ENCODE data around the gene MUC2. TPM values are rescaled to one million over a fixed set of nuclear protein-coding genes. Genes with fewer than 3 reads are reported as not detected.
A peak's percentile ranks its signal among the peaks of the same experiment; 100 is the strongest.

MUC2 gene
- total RNA-seq, 1 donor from 2014 or later: not detected

DNA sequence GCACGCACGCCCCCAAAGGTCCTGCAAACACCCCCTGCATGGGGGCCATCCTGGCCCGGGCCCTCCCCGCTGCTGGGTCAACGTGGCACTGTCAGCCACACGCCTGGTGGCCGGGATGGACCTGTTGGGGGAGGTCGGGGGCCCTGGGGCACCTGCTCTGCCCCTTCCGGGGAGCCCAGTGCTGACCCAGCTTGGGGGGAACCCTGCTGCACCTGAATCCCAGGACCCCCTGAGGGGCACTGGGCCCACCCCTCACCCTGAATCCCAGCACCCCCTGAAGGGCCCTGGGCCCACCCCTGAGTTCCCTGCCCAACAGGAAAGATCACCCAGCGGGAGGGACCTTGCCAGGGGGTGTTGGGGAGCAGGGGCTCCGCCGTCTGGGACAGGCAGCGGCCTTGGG lies 37.7 kb upstream of the MUC2 start:
- no peak for DNase-seq

DNA sequence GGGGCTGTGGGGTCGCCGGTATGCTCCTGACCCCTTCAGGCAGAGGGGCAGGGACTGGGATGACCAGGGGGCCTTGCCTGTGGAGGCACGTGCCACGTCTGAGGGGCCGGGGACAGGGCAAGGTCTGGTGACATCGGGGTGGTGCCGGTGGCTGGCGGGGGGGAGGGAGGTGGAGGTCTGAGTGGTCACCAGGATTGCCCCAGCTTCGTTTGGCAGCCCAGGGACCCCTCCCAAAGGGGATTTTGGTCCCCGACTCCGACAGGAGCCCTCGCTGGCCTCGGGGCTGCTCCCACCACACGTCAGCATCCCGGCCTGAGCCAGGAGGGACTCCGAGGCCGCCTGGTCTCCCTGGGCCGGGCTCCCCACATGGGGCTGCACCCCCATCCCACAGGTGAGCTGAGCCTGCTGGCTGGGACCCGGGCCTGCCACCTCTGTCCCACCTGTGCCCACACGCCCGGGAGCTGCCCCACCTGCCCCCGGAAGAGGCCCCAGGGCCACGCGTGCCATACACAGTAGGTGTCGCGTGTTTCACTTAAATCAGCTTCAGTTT lies 37.1 kb upstream of the MUC2 start:
- no peak for DNase-seq

DNA sequence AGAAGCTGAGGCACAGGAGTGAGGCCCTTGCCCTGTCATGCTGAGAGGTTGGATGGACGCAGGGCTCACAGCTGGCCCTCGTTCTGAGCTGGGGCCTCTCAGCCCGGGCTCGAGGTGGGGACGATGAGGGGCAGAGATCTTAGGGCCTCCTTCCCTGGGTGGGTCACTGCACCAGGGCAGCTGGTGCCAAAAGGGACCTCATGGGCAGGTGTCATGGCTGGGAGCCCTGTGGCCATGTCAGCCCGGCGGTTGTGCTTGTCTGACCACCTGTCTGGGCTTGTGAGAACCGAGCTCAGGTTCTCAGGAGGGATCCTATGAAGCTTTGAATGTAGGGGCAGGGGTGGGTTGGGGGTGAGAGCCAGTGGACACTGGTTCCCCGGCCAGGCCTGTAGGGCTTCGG lies 36.3 kb upstream of the MUC2 start:
- no peak for DNase-seq

DNA sequence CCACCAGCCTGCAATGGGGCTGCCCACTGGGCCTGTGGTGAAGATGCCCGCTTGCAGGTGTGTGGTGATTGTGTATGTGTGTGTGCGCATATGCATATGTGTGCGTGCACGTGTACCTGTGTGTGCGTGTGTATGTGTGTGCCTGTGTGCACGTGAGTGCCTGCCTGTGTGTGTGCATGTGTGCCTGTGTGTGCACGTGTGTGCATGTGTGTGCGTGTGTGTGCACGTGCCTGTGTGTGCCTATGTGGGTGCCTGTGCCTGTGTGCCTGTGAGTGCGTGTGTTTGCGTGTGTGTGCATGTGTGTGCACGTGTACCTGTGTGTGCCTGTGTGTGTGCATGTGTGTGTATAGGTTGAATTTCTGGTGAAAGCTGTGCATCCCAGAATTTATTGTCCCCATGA lies 35.8 kb upstream of the MUC2 start:
- no peak for DNase-seq

DNA sequence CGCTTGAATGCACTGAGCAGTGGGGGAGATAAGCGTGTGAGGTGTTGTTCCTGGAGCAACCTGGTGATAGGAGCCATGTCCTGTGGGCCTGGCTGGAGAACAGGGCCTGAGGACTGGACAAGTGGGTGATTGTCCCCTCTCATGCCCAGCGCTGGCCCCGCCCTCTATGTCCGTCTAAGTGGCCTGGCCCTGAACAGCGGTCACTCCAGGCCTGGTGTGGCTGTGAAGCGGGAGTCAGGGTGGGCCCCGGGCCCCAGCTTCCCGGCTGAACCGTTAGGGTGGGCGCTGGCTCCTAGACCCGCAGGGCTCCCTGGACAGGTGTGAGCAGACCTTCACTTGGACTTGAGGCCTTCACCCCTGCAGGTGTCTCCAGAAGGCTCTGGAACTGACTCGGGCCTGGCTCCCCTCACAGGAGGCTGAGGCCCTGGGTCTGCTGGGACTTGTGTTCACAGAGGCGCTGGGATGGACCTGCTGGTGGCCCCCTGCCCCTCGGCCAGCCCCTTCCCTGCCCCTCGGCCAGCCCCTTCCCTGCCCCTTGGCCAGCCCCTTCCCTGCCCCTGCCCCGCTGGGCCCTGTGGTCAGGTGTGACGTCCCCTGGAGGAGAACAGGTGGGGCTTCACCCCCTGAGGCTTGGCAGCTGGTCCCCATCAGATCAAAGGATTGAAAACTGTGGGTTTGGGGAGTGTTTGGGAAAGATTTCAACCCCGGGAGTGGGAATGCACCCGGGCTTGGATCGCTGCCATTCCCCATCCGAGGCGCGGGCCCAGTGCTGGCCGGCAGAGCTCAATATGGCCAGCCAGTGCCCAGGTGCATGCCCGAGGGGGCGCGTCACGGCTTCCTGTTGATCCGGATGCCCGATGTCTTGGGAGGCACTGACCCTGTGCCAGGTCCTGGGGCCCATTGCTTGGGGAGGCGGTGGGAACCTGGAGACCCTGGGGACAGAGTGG lies 34.9 kb upstream of the MUC2 start:
- no peak for DNase-seq

DNA sequence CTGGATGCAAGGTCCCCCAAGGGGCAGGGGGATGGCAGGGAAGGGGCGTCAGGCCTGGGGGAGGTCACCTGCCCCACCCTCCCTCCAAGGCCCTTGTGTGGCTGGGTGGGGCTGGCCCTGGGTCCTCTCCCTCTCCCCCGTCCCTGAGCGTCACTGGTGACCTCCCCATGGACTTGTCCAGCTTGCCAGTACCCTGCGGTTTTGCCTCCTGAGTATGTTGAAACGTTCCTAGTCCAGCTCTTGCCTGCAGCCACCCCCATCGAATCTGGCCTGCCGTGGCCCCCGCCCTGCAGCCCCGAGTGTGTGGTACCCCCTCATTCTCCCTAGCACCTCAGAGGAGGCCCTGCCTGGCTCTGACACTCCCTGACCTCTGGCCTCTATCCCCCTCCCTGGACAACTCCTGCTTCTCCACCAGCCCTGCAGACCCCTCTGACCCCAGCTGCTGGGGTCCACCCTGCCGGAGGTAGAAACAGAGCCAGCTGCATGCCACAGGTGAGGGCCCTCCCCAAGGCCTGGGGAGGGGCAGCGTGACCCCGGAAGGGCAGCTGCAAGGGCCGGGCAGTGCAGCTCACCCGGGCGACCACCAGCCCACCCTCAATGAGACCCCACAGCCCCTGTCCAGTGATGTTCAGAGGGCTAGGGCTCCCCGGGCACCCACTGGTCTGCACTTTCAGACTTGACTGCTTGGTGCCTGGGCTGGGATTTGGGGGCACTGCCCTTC lies 34.1 kb upstream of the MUC2 start:
- DNase-seq: no peak

GRCh38 chr11:1041149-1041467 lies 33.6 kb upstream of the MUC2 start:
- DNase-seq: no peak

GRCh38 chr11:1041471-1041870 lies 33.2 kb upstream of the MUC2 start:
- DNase-seq: no peak

DNA sequence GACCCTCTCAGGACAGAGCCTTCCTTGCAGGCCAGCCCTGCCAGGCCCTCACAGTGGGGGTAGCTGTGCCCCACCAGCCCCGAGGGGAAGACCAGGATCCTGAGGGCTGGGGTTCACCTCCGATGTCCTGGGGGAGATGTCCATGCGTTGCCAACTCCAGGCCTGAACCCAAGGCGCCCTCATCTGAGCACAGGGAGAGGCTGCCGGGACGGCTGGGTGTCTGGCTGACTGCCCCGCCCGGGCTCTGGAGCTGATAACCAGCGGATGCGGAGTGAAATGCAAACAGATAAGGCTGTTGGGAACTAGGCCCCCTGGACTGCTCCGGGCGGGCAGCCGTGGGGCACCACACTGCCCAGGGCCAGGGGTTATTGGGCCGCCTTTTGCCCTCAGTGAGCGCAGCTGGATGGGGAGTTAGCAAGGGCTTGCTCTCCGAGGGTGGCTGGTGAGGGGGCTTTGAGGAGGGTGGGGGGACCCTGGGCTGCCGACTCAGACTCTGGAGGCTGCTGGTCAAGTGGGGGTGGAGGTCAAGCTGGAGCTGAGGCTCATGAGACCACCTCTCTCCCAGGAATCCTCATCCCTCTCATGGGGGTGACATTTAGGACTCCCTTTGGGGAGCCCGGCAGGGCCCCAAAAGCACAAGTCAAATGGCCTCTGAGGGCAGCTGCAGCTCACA lies 32.6 kb upstream of the MUC2 start:
- no peak for DNase-seq

GRCh38 chr11:1042626-1043562 lies 31.8 kb upstream of the MUC2 start:
- no peak for DNase-seq

DNA sequence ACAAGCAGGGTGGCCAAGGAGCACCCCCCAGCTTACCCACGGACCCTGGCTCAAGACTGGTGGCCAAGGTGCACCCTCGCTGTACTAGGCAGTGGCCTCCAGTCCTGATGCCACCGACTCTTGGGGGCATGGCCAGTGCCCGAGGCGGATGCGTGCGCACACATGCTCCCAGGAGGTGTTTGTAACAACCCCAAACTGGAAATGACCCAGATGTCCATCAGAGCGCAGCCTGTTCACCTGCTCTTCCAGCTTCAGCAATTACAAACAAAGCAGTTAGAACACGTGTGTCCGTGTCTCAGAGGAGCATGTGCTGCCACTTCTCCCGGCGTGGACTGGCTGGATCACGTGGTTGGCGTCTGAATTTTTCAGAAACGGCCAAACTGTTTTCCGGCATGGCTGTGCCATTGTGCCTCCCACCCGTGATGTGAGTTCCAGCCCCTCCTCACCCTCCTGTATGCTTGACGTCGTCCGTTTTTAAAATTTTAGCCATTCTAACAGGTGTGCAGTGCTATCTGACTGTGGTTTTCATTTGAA lies 31.0 kb upstream of the MUC2 start:
- DNase-seq: no peak

GRCh38 chr11:1044160-1044559 lies 30.5 kb upstream of the MUC2 start:
- DNase-seq: no peak

- no peak for DNase-seq
These were observed 27.0 kb upstream of the MUC2 start for GRCh38 chr11:1047595-1048156.

DNA sequence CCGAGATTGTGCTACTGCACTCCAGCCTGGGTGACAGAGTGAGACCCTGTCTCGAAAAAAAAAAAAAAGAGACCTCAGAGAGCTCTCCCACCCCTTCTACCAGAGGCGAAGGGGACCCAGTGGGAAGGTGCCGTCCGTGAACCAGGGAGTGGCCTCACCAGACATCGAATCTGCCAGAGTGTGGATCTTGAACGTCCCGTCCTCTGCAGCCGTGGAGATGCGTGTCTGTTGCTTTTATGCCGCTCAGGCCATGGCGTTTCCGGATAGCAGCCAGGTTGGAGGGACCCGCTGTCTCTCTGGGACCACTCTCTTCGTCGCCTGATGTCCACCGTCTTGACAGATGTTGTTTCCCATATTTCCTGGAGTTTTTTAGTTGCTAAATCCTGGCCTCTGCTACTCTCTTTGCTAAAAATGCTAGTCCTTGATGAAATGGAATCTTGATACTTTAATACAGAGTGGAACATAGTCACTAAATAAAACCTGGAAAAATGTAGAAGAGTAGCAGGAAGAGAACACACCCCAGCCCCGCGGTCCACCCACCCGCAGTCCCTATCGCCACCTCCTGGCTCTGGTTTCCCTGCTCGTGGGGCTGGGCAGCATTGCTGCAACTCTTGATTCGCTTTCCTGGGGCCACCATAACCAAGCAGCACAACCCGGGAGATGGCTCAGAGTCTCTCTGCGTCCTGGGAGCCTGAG lies 26.2 kb upstream of the MUC2 start:
- DNase-seq: no peak

GRCh38 chr11:1049071-1049405 lies 25.6 kb upstream of the MUC2 start:
- DNase-seq: no peak

DNA sequence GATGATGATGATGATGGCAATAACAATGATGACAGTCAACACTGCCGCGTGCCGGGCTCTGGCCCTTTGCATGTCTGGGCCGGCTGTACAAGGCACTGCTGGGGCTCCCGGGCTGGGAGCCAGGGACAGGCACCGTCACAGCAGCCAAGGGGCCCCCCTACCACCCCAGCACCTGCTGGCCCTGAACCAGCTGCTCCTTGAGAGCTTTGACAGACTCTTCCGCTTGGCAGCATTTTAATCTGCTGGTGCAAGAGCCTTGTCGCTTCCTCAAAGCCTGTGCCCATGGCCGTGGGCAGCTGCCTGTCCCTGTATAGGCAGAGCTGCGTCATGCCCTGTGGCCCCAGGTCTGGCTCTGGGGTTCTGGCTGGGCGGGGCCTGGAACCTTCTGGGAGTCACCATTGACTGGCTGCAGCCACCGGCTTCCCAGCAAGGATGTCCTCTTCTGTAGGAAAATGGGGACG lies 25.2 kb upstream of the MUC2 start:
- no peak for DNase-seq

DNA sequence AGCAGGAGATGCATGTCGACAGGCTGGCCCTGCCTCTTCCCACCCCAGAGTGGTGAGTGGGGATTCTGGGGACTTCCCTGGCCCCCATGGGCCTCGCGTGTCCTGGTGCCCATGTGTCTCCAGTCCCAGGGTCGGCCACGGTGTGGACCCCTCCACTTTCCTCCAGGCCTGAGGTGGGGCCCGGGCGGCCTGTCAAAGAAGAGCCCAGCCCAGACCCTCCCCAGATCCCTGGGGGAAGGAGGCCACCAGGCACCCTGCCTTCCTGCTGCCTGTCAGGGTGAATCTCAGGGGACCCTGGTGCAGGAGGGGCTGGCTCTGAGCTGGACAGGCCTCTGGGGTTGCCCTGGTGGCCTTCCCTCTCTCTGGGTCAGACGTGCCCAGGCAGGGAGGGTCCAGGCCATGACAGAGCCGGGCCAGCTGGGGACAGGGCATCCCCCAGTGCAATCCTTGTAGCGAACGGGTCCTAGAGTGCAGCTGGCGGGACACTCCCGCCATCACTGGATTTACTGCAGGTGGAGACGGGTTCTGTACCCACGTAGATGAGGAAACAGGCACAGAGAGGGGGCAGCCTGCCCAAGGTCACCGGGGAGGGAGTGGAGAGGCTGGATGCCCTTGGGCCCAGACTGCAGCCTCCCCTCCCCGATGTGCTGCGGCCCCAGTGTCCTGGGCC lies 24.6 kb upstream of the MUC2 start:
- no peak for DNase-seq

- peak; percentile 13 for DNase-seq
These were observed 23.9 kb upstream of the MUC2 start for GRCh38 chr11:1050581-1051355.

Measured in occipital lobe (tissue), 2 donors.